PC-9 (cell line): Measurements from ENCODE around the gene ZNF358.

Experiments used
- CTCF ChIP-seq: fragments of 200-600 bp; sonication (generic); conservative IDR thresholded peaks from 2 replicates; pipeline ENCODE4 v1.6.1; 2017; ENCODE audit warnings: mixed run types, antibody characterized with exemption, mild to moderate bottlenecking, moderate library complexity
- EZH2 ChIP-seq: fragments of 200-600 bp; sonication (generic); IDR thresholded peaks from 2 replicates; pipeline ENCODE4 v1.8.0; 2017; ENCODE audit warnings: antibody characterized with exemption, low read depth

GRCh38 chr19:7467009-7467989, 48.6 kb upstream of the ZNF358 start:
- no peak for TF ChIP-seq CTCF
- TF ChIP-seq EZH2, result no peak
